GM12872 (cell line): ENCODE results near the gene CAT.

Experiments used
- CTCF ChIP-seq: IDR thresholded peaks from 3 replicates; pipeline ENCODE4 v1.5.1; 2011; ENCODE audit warnings: low read depth, mild to moderate bottlenecking, low read length, moderate library complexity; ENCODE audit not compliant: insufficient read depth

CAT gene

GRCh38 chr11:34492806-34493414 lies 54.2 kb downstream of the CAT start:
- TF ChIP-seq CTCF: peak; percentile 55

GRCh38 chr11:34493468-34493867 lies 54.7 kb downstream of the CAT start:
- TF ChIP-seq CTCF: no peak

GRCh38 chr11:34493926-34494595 lies 55.3 kb downstream of the CAT start:
- TF ChIP-seq CTCF: no peak

GRCh38 chr11:34495239-34495723 lies 56.5 kb downstream of the CAT start:
- TF ChIP-seq CTCF: no peak

- no peak for TF ChIP-seq CTCF
Observed at GRCh38 chr11:34495724-34496377, 57.1 kb downstream of the CAT start.

GRCh38 chr11:34499719-34500500 lies 61.2 kb downstream of the CAT start:
- TF ChIP-seq CTCF: no peak

- TF ChIP-seq CTCF: no peak
Observed at GRCh38 chr11:34501500-34501899, 62.8 kb downstream of the CAT start.
